ENCODE data around the gene MACROD2.

MACROD2 gene

GRCh38 chr20:15445056-15445840 lies 1449.9 kb downstream of the MACROD2 start:
- TF ChIP-seq CTCF (IDR thresholded peaks at IDR 0.05; ENCODE audit: extremely low read depth, missing control alignments), result no peak
- no peak for DNase-seq (ENCODE audit: low spot score)

GRCh38 chr20:15446373-15446772 lies 1451.1 kb downstream of the MACROD2 start:
- no peak for DNase-seq (ENCODE audit: low spot score)
- no peak for TF ChIP-seq CTCF (IDR thresholded peaks at IDR 0.05; ENCODE audit: extremely low read depth, missing control alignments)

- TF ChIP-seq CTCF (IDR thresholded peaks at IDR 0.05; ENCODE audit: extremely low read depth, missing control alignments), result no peak
- no peak for DNase-seq (ENCODE audit: low spot score)
Observed at GRCh38 chr20:15447549-15447948, 1452.2 kb downstream of the MACROD2 start.

- DNase-seq (ENCODE audit: low spot score), result no peak
- TF ChIP-seq CTCF (IDR thresholded peaks at IDR 0.05; ENCODE audit: extremely low read depth, missing control alignments), result no peak
Observed at GRCh38 chr20:15449061-15449460, 1453.7 kb downstream of the MACROD2 start.

GRCh38 chr20:15451241-15451640 lies 1455.9 kb downstream of the MACROD2 start:
- DNase-seq (ENCODE audit: low spot score), result no peak
- no peak for TF ChIP-seq CTCF (IDR thresholded peaks at IDR 0.05; ENCODE audit: extremely low read depth, missing control alignments)

- no peak for DNase-seq (ENCODE audit: low spot score)
- TF ChIP-seq CTCF (IDR thresholded peaks at IDR 0.05; ENCODE audit: extremely low read depth, missing control alignments), result no peak
Observed at GRCh38 chr20:15455279-15455678, 1460.0 kb downstream of the MACROD2 start.

GRCh38 chr20:15461938-15462337 lies 1466.6 kb downstream of the MACROD2 start:
- TF ChIP-seq CTCF (IDR thresholded peaks at IDR 0.05; ENCODE audit: extremely low read depth, missing control alignments), result no peak

More at GRCh38 chr20:15461938-15462337, 1466.6 kb downstream of the MACROD2 start:
- DNase-seq (ENCODE audit: low spot score), result no peak
